Erythroblast (primary cell): ENCODE data around the gene ZBP1.

Experiments
- GATA1 ChIP-seq: IDR thresholded peaks from 2 replicates; pipeline ENCODE4 v1.6.1; 2011; ENCODE audit warnings: low read depth, mild to moderate bottlenecking, control low read depth, low read length, moderate library complexity
- POLR2A ChIP-seq: IDR thresholded peaks from 2 replicates; pipeline ENCODE4 v1.6.1; 2011; ENCODE audit warnings: mild to moderate bottlenecking, low read length

DNA sequence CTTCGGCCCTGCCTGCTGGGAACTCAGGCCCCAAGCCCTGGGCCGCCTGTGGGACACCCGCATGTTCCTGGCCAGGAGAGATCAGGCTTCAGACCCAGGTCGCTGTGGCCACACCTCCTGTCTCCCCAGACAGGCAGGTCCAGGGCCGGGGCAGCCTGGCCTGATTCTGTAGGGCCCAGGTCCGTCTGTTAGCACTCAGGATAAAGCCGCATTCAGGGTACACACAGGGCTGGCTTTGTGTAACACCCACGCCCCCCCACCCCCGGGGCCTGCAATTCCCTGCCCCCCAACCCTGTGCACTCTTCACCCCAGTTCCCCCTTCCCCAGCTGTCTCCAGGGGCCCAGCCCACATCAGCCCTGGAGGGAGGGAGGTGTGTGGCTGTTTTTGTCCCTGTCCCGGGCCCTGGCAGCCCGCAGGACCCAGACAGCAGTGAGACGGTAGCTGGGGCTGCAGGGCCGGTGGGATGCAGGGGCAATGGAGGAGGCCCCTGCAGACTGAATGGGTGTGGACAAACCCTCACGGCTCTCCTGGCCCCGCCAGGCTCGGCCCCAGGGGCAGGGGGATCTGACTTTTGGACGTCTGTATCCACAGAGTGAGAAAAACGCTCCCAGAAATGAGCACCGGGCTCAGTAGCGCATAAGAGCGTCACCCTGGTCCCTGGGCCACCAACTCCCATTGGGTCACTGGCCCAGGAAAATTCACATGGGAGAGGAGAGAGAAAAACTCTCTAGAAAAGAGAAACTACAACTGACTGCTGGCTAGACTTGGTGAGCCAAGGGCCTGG, 42.4 kb upstream of the ZBP1 start:
- TF ChIP-seq POLR2A (no peak), GATA1 (no peak)
